ENCODE data around the gene CPLX1. TPM values are rescaled to one million over a fixed set of nuclear protein-coding genes. Genes with fewer than 3 reads are reported as not detected.
A peak's percentile ranks its signal among the peaks of the same experiment; 100 is the strongest.

CPLX1 gene
- total and polyA plus RNA-seq, 5 donors from 2014 or later = 0.16 to 0.62 TPM; not detected in 3

DNA sequence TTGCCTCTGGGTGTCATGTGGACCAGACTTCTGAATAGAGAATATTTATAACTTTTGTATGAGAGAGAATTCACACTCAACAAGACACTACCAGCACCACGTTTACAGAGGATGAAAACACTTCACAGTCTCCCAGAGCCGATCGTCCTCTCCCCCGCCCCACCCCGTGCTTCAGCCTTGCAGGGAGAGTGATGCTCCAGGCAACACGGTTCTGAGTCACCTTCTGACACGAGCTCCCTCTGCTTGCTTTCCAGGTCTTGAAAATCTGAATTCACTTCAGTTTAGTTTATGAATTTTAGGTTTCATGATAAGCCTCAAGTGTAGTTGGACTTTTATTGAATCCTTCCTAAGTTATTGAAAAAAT, 59.8 kb downstream of the CPLX1 start:
- no peak overlapping the region for H3K27ac ChIP-seq (ENCODE audit: insufficient read depth, low read length, poor library complexity, severe bottlenecking)

DNA sequence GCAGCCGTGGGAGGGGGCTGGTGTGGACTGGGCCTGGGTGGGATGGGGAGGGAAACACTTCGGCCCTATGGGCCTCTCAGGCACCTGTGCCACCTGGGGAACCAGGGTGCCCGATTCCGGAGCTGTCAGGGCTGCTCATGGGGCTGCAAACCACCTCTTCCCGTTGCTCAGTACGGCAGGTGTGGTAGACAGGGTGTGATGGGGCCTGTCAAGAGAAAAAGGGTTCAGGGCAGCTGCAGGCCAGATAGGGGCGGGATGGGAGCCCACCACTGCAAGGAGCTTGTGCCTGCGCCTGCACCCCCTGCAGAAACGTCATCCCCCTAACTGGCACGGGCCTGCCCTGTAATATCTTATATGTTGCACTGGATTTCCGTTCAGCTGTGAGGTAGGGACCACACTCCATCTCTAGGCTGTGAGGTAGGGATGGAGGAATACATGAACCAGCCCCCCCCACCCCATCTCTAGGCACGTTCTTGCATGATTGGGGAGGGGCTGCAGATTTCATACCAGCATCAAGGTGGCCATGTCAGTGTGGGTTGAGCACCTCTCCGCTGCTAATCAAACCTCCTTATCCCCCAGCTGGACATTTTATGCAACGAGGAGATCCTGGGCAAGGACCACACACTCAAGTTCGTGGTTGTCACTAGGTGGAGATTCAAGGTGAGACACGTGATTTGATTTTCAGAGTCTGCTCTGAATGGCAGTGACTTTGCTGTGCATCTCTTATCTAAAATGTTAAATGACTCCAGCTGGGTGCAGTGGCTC, 61.3 kb downstream of the CPLX1 start:
- H3K4me1 Mint-ChIP-seq = peaks cover 6 to 25% (median 12%) of the 10 kb centered on the region in 4 donors
- peaks cover 0 to 2% (median 0%) of the 10 kb centered on the region in 7 donors for H3K9me3 Mint-ChIP-seq
- ATAC-seq (ENCODE audit: low read depth in 2 of 2) = no peak
- no peaks in the 10 kb centered on the region for H3K27me3 Mint-ChIP-seq
- peaks cover 45% of the 10 kb centered on the region for H3K36me3 Mint-ChIP-seq
- no peak overlapping the region for H3K4me3 Mint-ChIP-seq
- no peak for DNase-seq
- Histone ChIP-seq H3K27ac (ENCODE audit: insufficient read depth, low read length, poor library complexity, severe bottlenecking) (no peak overlapping the region), H3K4me1 (ENCODE audit: control insufficient read depth, insufficient read depth, low read length, poor library complexity, severe bottlenecking) (no peaks in the 10 kb centered on the region), H3K36me3 (ENCODE audit: control insufficient read depth, insufficient read depth, low read length) (peaks cover 46% of the 10 kb centered on the region), H3K27me3 (ENCODE audit: control insufficient read depth, insufficient read depth, low read length) (no peaks in the 10 kb centered on the region), H3K9me3 (ENCODE audit: control insufficient read depth in 2 of 2, low read length in 2 of 2) (no peaks in the 10 kb centered on the region), H3K4me3 (ENCODE audit: low read depth, low read length) (no peak overlapping the region)
- H3K27ac Mint-ChIP-seq = no peak overlapping the region

More for the DNA sequence above, 59.8 kb downstream of the CPLX1 start:
- H3K27me3 Mint-ChIP-seq = no peaks in the 10 kb centered on the region
- ATAC-seq (ENCODE audit: low read depth in 2 of 2) (no peak), DNase-seq (no peak)
- Histone ChIP-seq H3K4me3 (ENCODE audit: low read depth, low read length) (no peak overlapping the region), H3K9me3 (ENCODE audit: control insufficient read depth in 2 of 2, low read length in 2 of 2) (no peaks in the 10 kb centered on the region), H3K36me3 (ENCODE audit: control insufficient read depth, insufficient read depth, low read length) (peaks cover 55% of the 10 kb centered on the region), H3K4me1 (ENCODE audit: control insufficient read depth, insufficient read depth, low read length, poor library complexity, severe bottlenecking) (no peaks in the 10 kb centered on the region), H3K27me3 (ENCODE audit: control insufficient read depth, insufficient read depth, low read length) (no peaks in the 10 kb centered on the region)
- H3K4me3 Mint-ChIP-seq = no peak overlapping the region
- H3K27ac Mint-ChIP-seq = peak overlapping the region in 1 of 3 donors; percentile 76
- peaks cover 0 to 2% (median 0%) of the 10 kb centered on the region in 7 donors for H3K9me3 Mint-ChIP-seq
- H3K4me1 Mint-ChIP-seq = peaks cover 5 to 30% (median 14%) of the 10 kb centered on the region in 4 donors
- peaks cover 41% of the 10 kb centered on the region for H3K36me3 Mint-ChIP-seq

DNA sequence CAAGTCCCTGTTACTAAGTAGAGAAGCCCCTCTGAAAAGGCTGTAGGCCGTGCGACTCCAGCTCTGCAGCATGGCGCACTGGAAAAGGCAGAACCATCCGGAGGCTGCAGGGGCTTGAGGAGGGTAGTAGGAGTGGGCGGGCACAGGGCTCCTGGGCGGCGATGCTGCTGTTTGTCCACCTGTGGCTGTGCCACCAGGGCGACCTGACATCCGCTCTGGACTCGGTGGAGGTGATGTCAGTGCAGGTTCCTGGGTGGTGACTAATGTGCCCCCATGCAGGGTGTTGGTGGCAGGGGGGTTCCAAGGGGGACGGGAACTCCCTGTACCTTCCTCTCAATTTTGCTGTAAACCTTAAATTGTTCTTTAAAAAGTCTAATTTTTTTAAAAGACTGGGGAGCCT, 62.0 kb downstream of the CPLX1 start:
- no peak for DNase-seq
- ATAC-seq (ENCODE audit: low read depth in 2 of 2) = no peak
- Mint-ChIP-seq H3K27ac (no peak overlapping the region), H3K4me1 (peaks cover 0 to 22% (median 11%) of the 10 kb centered on the region in 4 donors), H3K9me3 (peaks cover 0 to 2% (median 0%) of the 10 kb centered on the region in 7 donors), H3K27me3 (no peaks in the 10 kb centered on the region), H3K36me3 (peaks cover 40% of the 10 kb centered on the region), H3K4me3 (no peak overlapping the region)
- Histone ChIP-seq H3K4me3 (ENCODE audit: low read depth, low read length) (no peak overlapping the region), H3K27me3 (ENCODE audit: control insufficient read depth, insufficient read depth, low read length) (no peaks in the 10 kb centered on the region), H3K27ac (ENCODE audit: insufficient read depth, low read length, poor library complexity, severe bottlenecking) (no peak overlapping the region), H3K36me3 (ENCODE audit: control insufficient read depth, insufficient read depth, low read length) (peaks cover 40% of the 10 kb centered on the region), H3K9me3 (ENCODE audit: control insufficient read depth in 2 of 2, low read length in 2 of 2) (no peaks in the 10 kb centered on the region), H3K4me1 (ENCODE audit: control insufficient read depth, insufficient read depth, low read length, poor library complexity, severe bottlenecking) (no peaks in the 10 kb centered on the region)

DNA sequence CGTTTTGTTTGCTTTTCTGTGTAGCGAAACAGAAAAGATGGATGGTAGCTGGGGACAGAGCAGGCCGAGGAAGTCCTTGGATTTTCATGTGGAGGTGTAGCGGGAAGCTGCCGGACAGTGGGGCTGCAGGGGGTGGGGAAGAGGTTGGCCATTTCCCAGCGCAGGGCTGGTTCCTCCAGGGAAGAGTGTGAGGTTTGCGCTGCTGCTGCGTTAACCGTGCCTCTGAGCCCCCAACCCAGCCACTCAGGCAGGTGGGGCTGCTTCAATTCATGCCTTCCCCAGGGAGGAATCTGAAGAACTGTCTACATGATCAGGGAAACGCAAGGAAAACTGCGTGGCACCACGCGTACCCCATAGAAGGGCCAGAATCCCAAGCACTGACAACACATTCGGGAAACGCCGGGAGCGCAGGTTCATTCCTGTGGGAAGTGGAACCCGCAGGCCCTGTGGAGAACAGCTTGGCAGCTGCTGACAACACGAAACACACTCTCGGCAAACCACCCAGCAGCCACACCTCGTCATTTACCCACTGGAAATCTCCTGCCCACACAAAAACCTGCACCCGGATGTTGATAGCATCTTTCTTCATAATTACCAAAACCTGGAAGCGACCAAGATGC, 62.6 kb downstream of the CPLX1 start:
- Mint-ChIP-seq H3K4me3 (no peak overlapping the region), H3K36me3 (peaks cover 40% of the 10 kb centered on the region), H3K9me3 (peaks cover 0 to 2% (median 0%) of the 10 kb centered on the region in 7 donors), H3K27me3 (no peaks in the 10 kb centered on the region), H3K27ac (peak overlapping the region in 1 of 3 donors; percentile 44), H3K4me1 (peaks cover 0 to 22% (median 11%) of the 10 kb centered on the region in 4 donors)
- H3K9me3 ChIP-seq (ENCODE audit: control insufficient read depth in 2 of 2, low read length in 2 of 2) = no peaks in the 10 kb centered on the region
- DNase-seq (no peak), ATAC-seq (ENCODE audit: low read depth in 2 of 2) (no peak)
- peaks cover 39% of the 10 kb centered on the region for H3K36me3 ChIP-seq (ENCODE audit: control insufficient read depth, insufficient read depth, low read length)
- no peak overlapping the region for H3K27ac ChIP-seq (ENCODE audit: insufficient read depth, low read length, poor library complexity, severe bottlenecking)
- H3K27me3 ChIP-seq (ENCODE audit: control insufficient read depth, insufficient read depth, low read length) = no peaks in the 10 kb centered on the region
- H3K4me3 ChIP-seq (ENCODE audit: low read depth, low read length) = no peak overlapping the region
- no peaks in the 10 kb centered on the region for H3K4me1 ChIP-seq (ENCODE audit: control insufficient read depth, insufficient read depth, low read length, poor library complexity, severe bottlenecking)

DNA sequence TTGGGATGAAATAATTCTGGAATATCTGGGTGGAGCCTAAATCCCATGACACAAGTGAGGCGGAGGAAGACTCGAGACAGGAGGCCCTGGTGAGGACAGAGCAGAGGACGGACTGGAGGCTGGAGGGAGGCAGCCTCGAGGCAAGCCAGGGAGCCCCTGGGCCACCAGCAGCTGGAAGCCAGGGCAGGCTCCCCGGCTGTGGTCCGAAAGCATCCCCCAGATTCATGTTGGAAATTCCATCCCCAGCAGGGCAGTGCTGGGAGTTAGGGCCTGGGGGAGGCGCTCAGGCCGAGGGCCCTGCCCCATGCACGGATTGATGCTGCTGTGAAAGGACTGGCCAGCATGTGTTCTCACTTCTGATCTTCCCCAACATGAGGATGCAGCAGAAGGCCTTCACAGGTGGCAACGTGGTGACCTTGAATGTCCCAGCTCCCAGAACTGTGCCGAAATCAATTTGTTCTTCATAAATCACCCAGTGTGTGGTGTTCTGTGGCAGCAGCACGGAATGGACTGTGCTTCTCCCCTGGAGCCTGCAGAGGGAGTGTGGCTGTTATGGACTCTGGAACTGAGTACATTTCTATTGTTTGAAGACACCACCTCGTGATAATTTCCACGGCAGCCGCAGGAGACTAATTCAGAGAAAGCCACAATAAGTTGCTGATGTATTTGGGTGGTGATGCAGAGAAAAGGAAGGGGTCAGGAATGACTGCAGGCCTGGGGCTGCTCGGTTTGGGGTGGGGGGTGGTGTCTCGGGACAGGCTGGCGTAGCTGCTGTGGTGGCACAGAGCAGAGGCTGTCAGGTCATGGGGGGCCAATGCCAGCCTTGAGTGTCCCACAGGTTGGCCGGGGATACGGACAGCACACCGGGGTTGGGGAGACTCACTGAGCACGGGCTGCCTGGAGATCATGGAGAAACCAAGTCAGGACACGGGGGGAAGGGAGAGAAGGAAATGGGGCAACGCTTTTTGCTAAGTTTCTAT, 63.4 kb downstream of the CPLX1 start:
- H3K9me3 ChIP-seq (ENCODE audit: control insufficient read depth in 2 of 2, low read length in 2 of 2) = no peaks in the 10 kb centered on the region
- Mint-ChIP-seq H3K27me3 (no peaks in the 10 kb centered on the region), H3K4me1 (peaks cover 0 to 22% (median 9%) of the 10 kb centered on the region in 4 donors), H3K9me3 (peaks cover 0 to 2% (median 0%) of the 10 kb centered on the region in 7 donors), H3K36me3 (peaks cover 40% of the 10 kb centered on the region), H3K27ac (no peak overlapping the region), H3K4me3 (no peak overlapping the region)
- H3K27ac ChIP-seq (ENCODE audit: insufficient read depth, low read length, poor library complexity, severe bottlenecking) = no peak overlapping the region
- no peak for DNase-seq
- no peak overlapping the region for H3K4me3 ChIP-seq (ENCODE audit: low read depth, low read length)
- peaks cover 31% of the 10 kb centered on the region for H3K36me3 ChIP-seq (ENCODE audit: control insufficient read depth, insufficient read depth, low read length)
- H3K27me3 ChIP-seq (ENCODE audit: control insufficient read depth, insufficient read depth, low read length) = no peaks in the 10 kb centered on the region
- no peak for ATAC-seq (ENCODE audit: low read depth in 2 of 2)
- no peaks in the 10 kb centered on the region for H3K4me1 ChIP-seq (ENCODE audit: control insufficient read depth, insufficient read depth, low read length, poor library complexity, severe bottlenecking)

DNA sequence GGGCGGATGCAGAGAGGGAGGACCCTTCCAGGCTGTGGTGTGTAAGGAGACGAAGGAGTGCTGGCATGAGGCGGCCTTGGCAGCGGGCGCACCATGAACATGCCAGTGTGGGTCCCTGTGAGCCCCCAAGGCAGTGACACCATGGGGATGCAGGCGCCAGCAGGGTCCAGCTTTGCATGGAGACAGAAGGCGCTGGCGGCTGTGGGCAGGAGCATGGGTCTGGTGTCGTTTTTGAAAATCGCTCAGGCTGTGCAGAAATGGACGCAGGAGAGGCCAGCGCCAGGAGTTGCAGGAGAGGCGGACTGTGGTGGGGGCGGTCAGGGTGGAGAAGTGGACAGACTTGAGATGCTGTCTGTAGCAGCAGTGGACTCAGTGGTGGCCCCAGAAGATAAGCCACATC, 64.2 kb downstream of the CPLX1 start:
- Mint-ChIP-seq H3K4me3 (no peak overlapping the region), H3K9me3 (peaks cover 0 to 2% (median 0%) of the 10 kb centered on the region in 7 donors), H3K36me3 (peaks cover 39% of the 10 kb centered on the region), H3K27ac (peak overlapping the region in 1 of 3 donors; percentile 62), H3K27me3 (no peaks in the 10 kb centered on the region), H3K4me1 (peaks cover 0 to 22% (median 9%) of the 10 kb centered on the region in 4 donors)
- Histone ChIP-seq H3K27ac (ENCODE audit: insufficient read depth, low read length, poor library complexity, severe bottlenecking) (no peak overlapping the region), H3K9me3 (ENCODE audit: control insufficient read depth in 2 of 2, low read length in 2 of 2) (no peaks in the 10 kb centered on the region), H3K4me3 (ENCODE audit: low read depth, low read length) (no peak overlapping the region), H3K36me3 (ENCODE audit: control insufficient read depth, insufficient read depth, low read length) (peaks cover 24% of the 10 kb centered on the region), H3K4me1 (ENCODE audit: control insufficient read depth, insufficient read depth, low read length, poor library complexity, severe bottlenecking) (no peaks in the 10 kb centered on the region), H3K27me3 (ENCODE audit: control insufficient read depth, insufficient read depth, low read length) (no peaks in the 10 kb centered on the region)
- ATAC-seq (ENCODE audit: low read depth in 2 of 2) = no peak
- no peak for DNase-seq

DNA sequence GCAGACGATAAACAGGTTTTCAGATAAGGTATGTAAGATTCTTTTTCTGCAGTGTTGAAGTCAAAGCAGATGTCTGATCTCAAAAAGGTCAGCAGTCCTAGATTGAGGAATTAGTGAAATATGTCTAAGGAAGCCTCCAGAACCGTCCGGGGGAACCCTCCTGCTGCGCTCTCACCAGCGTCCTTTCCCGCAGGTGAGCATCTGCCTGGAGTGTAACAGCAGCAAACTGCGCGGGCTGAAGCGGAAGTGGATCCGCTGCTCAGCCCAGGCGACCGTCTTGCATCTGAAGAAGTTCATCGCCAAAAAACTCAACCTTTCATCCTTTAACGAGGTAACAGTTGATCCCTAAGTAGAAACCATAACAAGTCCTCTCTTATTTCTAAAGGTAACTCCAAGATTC, 64.8 kb downstream of the CPLX1 start:
- Histone ChIP-seq H3K27ac (ENCODE audit: insufficient read depth, low read length, poor library complexity, severe bottlenecking) (no peak overlapping the region), H3K27me3 (ENCODE audit: control insufficient read depth, insufficient read depth, low read length) (no peaks in the 10 kb centered on the region), H3K4me3 (ENCODE audit: low read depth, low read length) (no peak overlapping the region), H3K9me3 (ENCODE audit: control insufficient read depth in 2 of 2, low read length in 2 of 2) (no peaks in the 10 kb centered on the region), H3K4me1 (ENCODE audit: control insufficient read depth, insufficient read depth, low read length, poor library complexity, severe bottlenecking) (no peaks in the 10 kb centered on the region), H3K36me3 (ENCODE audit: control insufficient read depth, insufficient read depth, low read length) (peaks cover 17% of the 10 kb centered on the region)
- H3K27ac Mint-ChIP-seq = peak overlapping the region in 2 of 3 donors; percentile 43 to 62
- peaks cover 0 to 2% (median 0%) of the 10 kb centered on the region in 7 donors for H3K9me3 Mint-ChIP-seq
- H3K27me3 Mint-ChIP-seq = no peaks in the 10 kb centered on the region
- peaks cover 35% of the 10 kb centered on the region for H3K36me3 Mint-ChIP-seq
- H3K4me3 Mint-ChIP-seq = no peak overlapping the region
- H3K4me1 Mint-ChIP-seq = peaks cover 0 to 21% (median 7%) of the 10 kb centered on the region in 4 donors
- DNase-seq (no peak), ATAC-seq (ENCODE audit: low read depth in 2 of 2) (no peak)

Measured in CD4-positive, CD25-positive, alpha-beta regulatory T cell (primary cell).